Measurements from ENCODE around the gene DPM2. TPM values are rescaled to one million over a fixed set of nuclear protein-coding genes. Genes with fewer than 3 reads are reported as not detected.

The DPM2 gene
- total and polyA plus RNA-seq, 4 donors, result 20.5 to 51.3 (median 50.9) TPM

- Histone ChIP-seq H3K4me3 (no peak overlapping the region), H3K27me3 (ENCODE audit: control insufficient read depth in 3 of 3, insufficient read depth in 3 of 3, low read length in 2 of 3) (peaks cover 0 to 34% (median 14%) of the 10 kb centered on the region in 3 donors), H3K9ac (ENCODE audit: insufficient read depth in 1 of 2, low read length in 2 of 2) (no peak overlapping the region), H3K4me1 (ENCODE audit: control insufficient read depth in 5 of 5, insufficient read depth in 5 of 5, low read length in 5 of 5) (peaks cover 0 to 21% (median 10%) of the 10 kb centered on the region in 5 donors), H3K36me3 (ENCODE audit: control insufficient read depth in 4 of 4, insufficient read depth in 4 of 4, low read length in 4 of 4) (no peaks in the 10 kb centered on the region), H3K9me3 (ENCODE audit: control insufficient read depth in 4 of 4, insufficient read depth in 3 of 4, low read length in 3 of 4) (no peaks in the 10 kb centered on the region), H3K27ac (ENCODE audit: low read depth in 1 of 2, low read length in 1 of 2) (no peak overlapping the region)
- TF ChIP-seq CTCF (IDR thresholded peaks at IDR 0.05; ENCODE audit: control extremely low read depth, extremely low read depth), result no peak
- DNase-seq, result no peak
- WGBS, 2 donors, result 26 to 28% methylated on average over 24 of the region's 24 CpGs
- ATAC-seq (ENCODE audit: insufficient read depth, low FRiP score), result peak; percentile 9
Observed at GRCh38 chr9:127927988-127928675, 9.5 kb downstream of the DPM2 start.

GRCh38 chr9:127927201-127927987 is 10.3 kb downstream of the DPM2 start:
- ATAC-seq (ENCODE audit: insufficient read depth, low FRiP score) (no peak), DNase-seq (peak in 2 of 3 donors; percentile 26 to 62)
- Histone ChIP-seq H3K4me1 (ENCODE audit: control insufficient read depth in 5 of 5, insufficient read depth in 5 of 5, low read length in 5 of 5) (peaks cover 0 to 21% (median 10%) of the 10 kb centered on the region in 5 donors), H3K9ac (ENCODE audit: insufficient read depth in 1 of 2, low read length in 2 of 2) (no peak overlapping the region), H3K36me3 (ENCODE audit: control insufficient read depth in 4 of 4, insufficient read depth in 4 of 4, low read length in 4 of 4) (no peaks in the 10 kb centered on the region), H3K4me3 (no peak overlapping the region), H3K27me3 (ENCODE audit: control insufficient read depth in 3 of 3, insufficient read depth in 3 of 3, low read length in 2 of 3) (peaks cover 0 to 34% (median 14%) of the 10 kb centered on the region in 3 donors), H3K9me3 (ENCODE audit: control insufficient read depth in 4 of 4, insufficient read depth in 3 of 4, low read length in 3 of 4) (no peaks in the 10 kb centered on the region), H3K27ac (ENCODE audit: low read depth in 1 of 2, low read length in 1 of 2) (no peak overlapping the region)
- no peak for TF ChIP-seq CTCF (IDR thresholded peaks at IDR 0.05; ENCODE audit: control extremely low read depth, extremely low read depth)
- 1 to 5% methylated on average over 44 to 56 of the region's 56 CpGs for WGBS, 2 donors

GRCh38 chr9:127926906-127927200 is 10.8 kb downstream of the DPM2 start:
- no peak for DNase-seq
- peak overlapping the region; percentile 9 for H3K4me3 ChIP-seq
- H3K36me3 ChIP-seq (ENCODE audit: control insufficient read depth in 4 of 4, insufficient read depth in 4 of 4, low read length in 4 of 4), result no peaks in the 10 kb centered on the region
- no peaks in the 10 kb centered on the region for H3K9me3 ChIP-seq (ENCODE audit: control insufficient read depth in 4 of 4, insufficient read depth in 3 of 4, low read length in 3 of 4)
- no peak for TF ChIP-seq CTCF (IDR thresholded peaks at IDR 0.05; ENCODE audit: control extremely low read depth, extremely low read depth)
- H3K27ac ChIP-seq (ENCODE audit: low read depth in 1 of 2, low read length in 1 of 2), result no peak overlapping the region
- no peak overlapping the region for H3K9ac ChIP-seq (ENCODE audit: insufficient read depth in 1 of 2, low read length in 2 of 2)
- ATAC-seq (ENCODE audit: insufficient read depth, low FRiP score), result no peak
- peaks cover 0 to 21% (median 10%) of the 10 kb centered on the region in 5 donors for H3K4me1 ChIP-seq (ENCODE audit: control insufficient read depth in 5 of 5, insufficient read depth in 5 of 5, low read length in 5 of 5)
- H3K27me3 ChIP-seq (ENCODE audit: control insufficient read depth in 3 of 3, insufficient read depth in 3 of 3, low read length in 2 of 3), result peaks cover 0 to 34% (median 14%) of the 10 kb centered on the region in 3 donors
- 8 to 13% methylated on average over 19 of the region's 19 CpGs for WGBS, 2 donors
